GM19467 (cell line): ENCODE measurements around the gene SEPTIN10.
"Not testable (repeated sequence)": the region's sequence is repeated elsewhere in the genome, so short reads cannot be mapped to it uniquely, and the experiment has no call there.

ENCODE experiments used
- ATAC-seq: cut with Tn5 transposase; IDR thresholded peaks from one replicate; pipeline ENCODE4 v1.9.1; 2021; ENCODE audit warnings: mild to moderate bottlenecking, moderate library complexity; ENCODE audit not compliant: unreplicated experiment

The SEPTIN10 gene

GRCh38 chr2:109607766-109608165, 6.0 kb downstream of the SEPTIN10 start:
- no peak for ATAC-seq

GRCh38 chr2:109604597-109604996, 9.2 kb downstream of the SEPTIN10 start:
- ATAC-seq = no peak

- no peak for ATAC-seq
Measured at GRCh38 chr2:109602617-109603188, 11.1 kb downstream of the SEPTIN10 start.

DNA sequence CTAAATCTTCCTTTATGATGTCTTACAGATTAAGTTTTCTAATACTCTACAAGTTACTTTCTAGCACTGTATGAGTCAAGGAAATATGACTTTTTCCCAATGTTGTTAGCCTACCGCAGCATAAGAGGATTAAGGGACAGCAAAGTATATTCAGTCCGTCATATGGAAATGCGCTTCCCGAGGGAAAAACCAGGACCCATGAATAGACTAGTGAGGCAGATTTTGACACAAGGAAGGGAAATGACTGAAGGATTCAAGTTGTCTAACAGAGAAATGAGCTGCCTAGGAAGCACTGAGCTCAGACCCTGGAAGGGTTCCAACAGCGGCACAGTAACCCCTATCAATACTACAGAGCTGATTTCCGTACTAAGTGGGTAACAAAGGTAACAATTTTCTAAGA, 12.0 kb downstream of the SEPTIN10 start:
- no peak for ATAC-seq

GRCh38 chr2:109597283-109597682, 16.5 kb downstream of the SEPTIN10 start:
- ATAC-seq = no peak

DNA sequence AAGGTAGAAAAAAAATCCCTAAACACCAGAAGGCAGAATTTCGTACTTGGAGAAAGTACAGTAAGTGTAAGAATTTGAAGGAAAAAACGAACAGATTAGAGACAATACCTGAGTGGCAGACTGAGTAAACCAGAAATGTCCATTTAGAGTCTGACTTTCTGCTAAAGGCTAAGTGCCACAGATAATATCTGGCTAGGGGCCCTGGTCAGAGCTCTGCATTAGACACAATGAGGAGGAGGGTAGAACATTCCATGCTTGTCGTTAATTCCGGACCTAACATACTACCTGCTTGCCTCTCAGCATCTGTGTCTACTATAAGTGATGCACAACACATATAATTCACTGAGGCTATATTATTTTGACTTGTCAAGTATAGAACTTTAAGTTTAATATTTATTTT, 18.1 kb downstream of the SEPTIN10 start:
- ATAC-seq = no peak

GRCh38 chr2:109594246-109594885, 19.4 kb downstream of the SEPTIN10 start:
- ATAC-seq = no peak

- ATAC-seq = no peak
Measured at GRCh38 chr2:109592905-109593304, 20.9 kb downstream of the SEPTIN10 start.

GRCh38 chr2:109591206-109591605, 22.6 kb downstream of the SEPTIN10 start:
- ATAC-seq = no peak

DNA sequence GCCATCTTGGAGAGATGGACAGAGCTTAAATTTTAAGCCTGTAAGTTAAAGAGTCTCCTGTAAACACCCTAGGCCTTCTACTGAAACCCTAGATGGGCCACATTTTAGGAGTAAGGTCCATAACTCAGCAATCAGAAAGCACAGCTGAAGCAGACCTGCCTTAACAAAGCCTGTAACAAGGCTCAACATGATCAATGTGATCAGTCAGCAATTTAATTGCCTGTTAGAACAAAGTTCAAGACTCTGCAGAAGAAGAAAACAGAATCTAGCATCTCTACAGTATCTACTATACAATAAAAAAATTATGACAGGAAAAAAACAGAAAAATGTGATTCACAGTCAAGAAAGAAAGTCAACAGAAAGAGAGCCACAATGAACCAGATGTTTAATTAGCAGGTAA, 27.1 kb downstream of the SEPTIN10 start:
- no peak for ATAC-seq

DNA sequence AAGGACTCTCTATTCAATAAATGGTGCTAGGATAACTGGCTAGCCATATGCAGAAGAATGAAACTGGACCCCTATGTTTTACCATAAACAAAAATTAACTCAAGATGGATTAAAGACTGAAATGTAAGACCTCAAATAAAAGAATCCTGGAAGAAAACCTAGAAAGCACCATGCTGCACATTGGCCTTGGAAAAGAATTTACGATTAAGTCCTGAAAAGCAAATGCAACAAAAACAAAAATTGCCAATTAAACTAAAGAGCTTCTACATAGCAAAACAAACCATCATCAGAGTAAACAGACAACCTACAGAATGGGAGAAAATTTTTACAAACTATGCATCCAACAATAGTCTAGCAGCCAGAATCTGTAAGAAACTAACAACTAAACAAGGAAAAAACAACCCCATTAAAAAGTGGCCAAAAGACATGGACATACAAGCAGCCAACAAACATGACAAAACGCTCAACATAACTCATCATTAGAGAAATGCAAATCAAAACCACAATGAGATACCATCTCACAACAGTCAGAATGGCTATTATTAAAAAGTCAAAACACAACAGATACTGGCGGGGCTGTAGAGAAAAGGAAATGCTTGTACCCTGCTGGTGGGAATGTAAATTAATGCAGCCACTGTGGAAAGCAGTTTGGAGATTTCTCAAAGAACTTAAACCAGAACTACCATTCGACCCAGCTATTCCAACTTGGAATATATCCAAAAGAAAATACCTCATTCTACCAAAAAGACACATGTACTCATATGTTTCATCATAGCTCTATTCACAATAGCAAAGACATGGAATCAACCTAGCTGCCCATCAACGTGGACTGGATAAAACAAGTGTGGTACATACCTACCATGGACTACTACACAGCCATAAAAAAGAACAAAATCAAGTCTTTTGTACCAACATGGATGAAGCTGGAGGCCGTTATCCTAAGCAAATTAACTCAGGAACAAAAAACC, 30.6 kb downstream of the SEPTIN10 start:
- no peak for ATAC-seq

- not testable (repeated sequence) for ATAC-seq
Measured at GRCh38 chr2:109577630-109578029, 36.1 kb downstream of the SEPTIN10 start.

- no peak for ATAC-seq
Measured at GRCh38 chr2:109575373-109575772, 38.4 kb downstream of the SEPTIN10 start.

- ATAC-seq = no peak
Measured at GRCh38 chr2:109563980-109564550, 49.7 kb downstream of the SEPTIN10 start.

DNA sequence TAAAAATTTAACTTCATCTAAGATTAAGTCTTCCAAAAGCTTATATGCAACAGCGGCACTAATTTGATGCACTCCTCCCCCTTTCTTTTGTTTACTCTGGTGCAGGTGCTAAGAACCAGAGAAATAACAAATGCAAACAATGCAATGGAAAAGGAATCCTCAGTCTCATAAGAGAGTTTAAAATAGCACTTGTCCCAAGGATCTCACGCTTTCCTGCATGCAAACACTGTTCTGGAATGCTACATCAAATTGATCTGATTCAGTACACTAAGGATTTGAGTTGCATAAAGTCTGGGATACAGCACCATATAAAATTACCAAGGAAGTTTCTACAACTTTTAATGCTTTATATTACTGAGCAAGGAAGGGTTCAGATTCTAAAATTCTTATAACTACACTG, 50.5 kb downstream of the SEPTIN10 start:
- no peak for ATAC-seq

DNA sequence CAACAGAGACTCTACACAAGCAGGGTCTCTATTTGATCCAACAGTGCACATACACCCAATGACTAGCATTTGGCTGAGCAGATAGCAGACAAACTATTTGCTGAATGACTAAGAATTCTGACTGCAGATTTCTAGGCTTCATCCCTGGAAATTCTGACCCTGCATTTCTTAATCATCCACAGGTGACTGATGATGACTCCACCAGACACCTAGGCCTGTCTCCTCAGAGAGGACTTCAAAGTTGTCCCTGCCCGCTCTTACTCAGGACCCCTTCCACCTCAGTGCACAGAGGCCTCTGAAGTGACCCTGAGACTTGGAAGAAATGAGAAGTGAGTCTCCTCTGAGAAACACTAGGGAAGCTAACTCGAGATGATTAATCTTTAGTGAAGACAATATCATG, 51.3 kb downstream of the SEPTIN10 start:
- no peak for ATAC-seq

DNA sequence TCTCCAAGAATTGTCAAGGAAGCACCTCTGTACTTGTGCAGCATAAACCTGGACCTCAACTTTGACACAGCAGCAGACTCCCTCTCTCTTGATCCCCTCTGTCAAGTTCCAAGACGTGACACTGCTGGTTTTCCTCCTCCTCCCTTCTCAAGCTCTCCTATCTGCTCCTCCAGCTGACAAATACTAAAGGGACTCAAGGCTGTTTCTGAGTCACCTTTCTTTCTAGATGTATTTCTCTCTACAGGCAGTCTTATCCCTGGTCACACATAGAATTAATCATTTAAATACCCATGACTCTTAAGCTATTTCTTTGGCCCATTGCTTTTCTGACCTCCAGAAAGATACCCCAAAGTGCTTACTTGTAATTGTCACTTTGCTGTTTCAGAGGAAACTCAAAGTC, 53.5 kb downstream of the SEPTIN10 start:
- no peak for ATAC-seq

DNA sequence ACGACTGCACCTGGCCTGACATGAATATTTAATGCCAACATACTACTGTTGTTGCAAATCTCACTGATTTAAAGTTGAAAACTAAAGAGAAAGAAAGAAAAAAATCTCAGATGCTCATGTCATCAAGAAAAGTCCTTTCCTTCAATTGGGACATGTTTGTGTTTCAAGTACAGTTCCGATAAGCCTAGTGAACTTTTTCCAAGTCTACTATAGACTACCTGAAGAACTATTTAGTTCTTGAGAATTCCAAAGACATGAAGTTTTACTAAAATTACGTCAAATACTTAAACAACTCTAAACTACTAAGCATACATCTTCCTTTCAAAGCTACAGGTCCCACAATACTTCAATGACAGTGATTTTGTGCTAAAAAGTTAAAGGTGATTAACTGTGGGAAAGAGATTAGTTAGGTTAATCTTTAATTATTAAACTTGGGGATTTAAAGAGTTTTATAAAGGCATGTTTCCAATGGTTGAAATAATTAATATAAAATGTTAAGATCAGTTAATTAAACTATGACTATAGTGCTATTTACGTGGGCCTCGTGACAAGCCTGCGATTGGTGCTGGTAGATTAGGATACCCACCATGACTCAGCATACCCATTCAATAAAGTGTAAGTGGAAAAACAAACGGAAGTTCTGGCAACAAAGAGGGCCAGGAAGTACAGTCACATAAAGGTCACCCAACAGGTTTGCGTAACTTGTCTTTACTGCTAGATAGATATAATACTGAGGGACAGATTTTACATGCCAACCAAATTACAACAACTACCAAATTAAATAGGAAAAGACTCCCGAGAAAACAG, 55.5 kb downstream of the SEPTIN10 start:
- ATAC-seq = no peak

- ATAC-seq = no peak
Measured at GRCh38 chr2:109557309-109557708, 56.5 kb downstream of the SEPTIN10 start.

DNA sequence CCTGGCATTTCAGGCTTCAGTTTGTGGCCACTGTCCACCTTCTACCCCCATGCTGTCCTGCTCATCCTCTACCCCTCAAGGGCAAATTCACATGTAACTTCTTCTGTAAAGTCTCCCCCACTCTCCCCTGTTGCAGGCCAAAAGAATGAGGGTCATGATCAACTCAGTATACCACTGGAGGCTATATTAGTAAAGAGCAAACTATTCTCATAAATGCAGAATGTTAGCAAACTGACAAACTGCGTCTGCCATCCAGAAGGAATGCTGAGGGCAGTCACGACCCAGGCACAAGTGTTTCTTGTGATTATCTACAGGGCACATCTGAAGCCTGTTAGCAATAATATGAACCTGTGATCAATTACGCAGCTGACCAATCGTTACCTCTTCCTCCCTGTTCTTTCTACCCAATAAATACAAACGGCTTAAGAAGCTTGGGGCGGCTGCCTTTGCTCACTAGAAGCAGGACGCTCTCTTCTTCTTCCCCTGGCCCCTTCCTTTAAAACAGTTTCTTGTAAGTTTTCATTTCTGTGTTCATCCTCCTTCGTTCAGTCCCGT, 58.3 kb downstream of the SEPTIN10 start:
- ATAC-seq = no peak
